Ishikawa (cell line): ENCODE data around the gene CPEB4.

ENCODE experiments used
- CEBPB ChIP-seq: IDR thresholded peaks from 2 replicates; pipeline ENCODE4 v1.6.1; 2012
- CREB1 ChIP-seq: IDR thresholded peaks from 2 replicates; pipeline ENCODE4 v1.6.1; 2012; ENCODE audit warnings: low read depth
- EGR1 ChIP-seq: IDR thresholded peaks from 2 replicates; pipeline ENCODE4 v1.6.1; 2012
- EP300 ChIP-seq: IDR thresholded peaks from 2 replicates; pipeline ENCODE4 v1.6.1; 2012; ENCODE audit warnings: borderline replicate concordance
- FOXM1 ChIP-seq: IDR thresholded peaks from 2 replicates; pipeline ENCODE4 v1.6.1; 2012; ENCODE audit warnings: low read depth, borderline replicate concordance
- NFIC ChIP-seq: IDR thresholded peaks from 2 replicates; pipeline ENCODE4 v1.6.1; 2012
- RAD21 ChIP-seq: IDR thresholded peaks from 2 replicates; pipeline ENCODE4 v1.6.1; 2012; ENCODE audit warnings: low read depth
- TAF1 ChIP-seq: IDR thresholded peaks from 2 replicates; pipeline ENCODE4 v1.6.1; 2012; ENCODE audit warnings: low read depth, mild to moderate bottlenecking
- TCF12 ChIP-seq: IDR thresholded peaks from 2 replicates; pipeline ENCODE4 v1.6.1; 2012; ENCODE audit warnings: low read depth
- TEAD4 ChIP-seq: IDR thresholded peaks from 2 replicates; pipeline ENCODE4 v1.6.1; 2012
- YY1 ChIP-seq: IDR thresholded peaks from 2 replicates; pipeline ENCODE4 v1.6.1; 2012; ENCODE audit warnings: low read depth
- ZBTB7A ChIP-seq: IDR thresholded peaks from 2 replicates; pipeline ENCODE4 v1.6.1; 2012; ENCODE audit warnings: low read depth
- TF ChIP-seq, protein P1 (sequence below): IDR thresholded peaks from 2 replicates; pipeline ENCODE4 v1.6.1; 2012
- TF ChIP-seq, protein P2 (sequence below): IDR thresholded peaks from 2 replicates; pipeline ENCODE4 v1.6.1; 2012; ENCODE audit warnings: low read depth, mild to moderate bottlenecking
- TF ChIP-seq, protein P3 (sequence below): IDR thresholded peaks from 2 replicates; pipeline ENCODE4 v1.6.1; 2012

The CPEB4 gene

DNA sequence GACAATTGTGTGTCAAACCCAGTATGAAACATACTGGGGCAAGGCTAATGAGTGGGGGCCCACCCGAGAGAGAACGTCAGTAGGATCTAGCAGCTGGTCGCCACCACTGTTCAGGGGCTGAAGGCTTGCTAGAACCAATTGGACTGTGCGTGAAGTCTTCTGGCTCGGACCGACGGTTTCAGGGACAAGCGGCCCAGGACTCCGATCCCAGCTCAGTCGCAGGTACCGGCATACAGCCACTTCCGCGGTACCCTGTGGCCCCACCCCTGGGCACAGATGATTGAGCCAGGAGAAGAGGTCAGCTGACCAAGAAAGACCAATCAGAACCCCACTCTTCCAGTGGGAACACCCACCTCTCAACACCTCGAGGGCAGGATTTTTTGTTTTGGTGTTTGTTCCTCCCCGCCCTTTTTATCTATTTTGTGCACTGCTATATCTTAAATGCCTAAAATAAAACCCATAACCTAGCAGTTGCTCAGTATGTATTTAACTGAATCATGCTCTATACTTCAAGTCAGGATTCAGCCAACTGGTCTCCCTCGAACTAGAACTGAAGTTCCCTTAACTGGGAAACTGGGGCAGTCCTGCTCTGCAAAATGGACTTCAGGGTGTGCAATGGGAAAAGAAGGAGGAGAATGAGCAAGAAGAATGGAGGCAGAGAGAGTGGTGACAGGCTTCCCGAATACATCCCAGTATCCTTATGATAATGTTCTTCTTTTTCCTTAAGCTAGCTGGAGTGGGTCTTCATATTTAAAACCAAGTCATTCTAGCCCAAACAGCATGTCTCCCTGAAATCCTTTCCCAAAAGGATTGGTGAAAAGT lies 21.1 kb upstream of the CPEB4 start:
- TF ChIP-seq TEAD4 (no peak), TAF1 (no peak), FOXM1 (no peak), NFIC (no peak), TCF12 (no peak), RAD21 (no peak), ZBTB7A (no peak), YY1 (no peak), CEBPB (no peak)
- TF ChIP-seq, protein P1, sequence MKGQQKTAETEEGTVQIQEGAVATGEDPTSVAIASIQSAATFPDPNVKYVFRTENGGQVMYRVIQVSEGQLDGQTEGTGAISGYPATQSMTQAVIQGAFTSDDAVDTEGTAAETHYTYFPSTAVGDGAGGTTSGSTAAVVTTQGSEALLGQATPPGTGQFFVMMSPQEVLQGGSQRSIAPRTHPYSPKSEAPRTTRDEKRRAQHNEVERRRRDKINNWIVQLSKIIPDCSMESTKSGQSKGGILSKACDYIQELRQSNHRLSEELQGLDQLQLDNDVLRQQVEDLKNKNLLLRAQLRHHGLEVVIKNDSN = no peak

DNA sequence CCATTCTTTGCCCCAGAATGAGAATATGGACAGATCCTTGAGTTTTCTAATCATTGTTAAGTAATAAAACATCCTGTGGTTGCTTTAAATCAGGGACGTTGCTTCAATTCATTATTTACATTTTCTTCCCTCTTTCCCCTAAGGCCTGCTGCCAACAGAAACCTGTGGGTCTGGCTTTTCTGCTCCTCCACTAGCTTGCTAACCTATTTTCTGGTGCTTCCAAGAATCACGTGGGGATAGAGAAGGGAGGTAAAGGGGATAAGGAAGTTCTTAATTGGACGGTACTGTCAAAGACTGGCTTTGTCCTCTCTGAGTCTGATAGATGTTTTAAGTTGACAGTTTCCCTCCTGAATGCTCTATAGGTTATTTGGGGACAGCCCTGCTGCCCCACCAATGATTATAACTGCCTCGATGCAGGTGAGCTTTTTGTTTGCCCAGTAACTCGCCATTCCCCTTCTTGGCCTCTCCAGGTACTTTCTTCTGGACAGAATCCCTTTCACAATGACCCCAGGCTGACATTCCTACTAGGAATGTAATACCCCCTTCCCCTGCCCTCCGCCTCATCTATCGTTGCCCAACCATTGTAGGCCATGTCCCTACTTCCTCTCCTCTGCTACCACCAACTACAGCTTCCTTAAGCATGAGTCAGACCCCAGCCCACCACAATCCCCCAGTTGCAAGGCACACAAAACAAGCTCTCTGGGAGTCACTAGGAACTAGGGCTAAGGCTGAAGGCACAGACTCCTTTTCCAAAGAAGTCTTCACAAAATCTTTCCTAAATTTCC lies 19.9 kb upstream of the CPEB4 start:
- TF ChIP-seq EGR1 = no peak
- TF ChIP-seq RAD21 = no peak
- no peak for TF ChIP-seq FOXM1
- TF ChIP-seq, protein P2, sequence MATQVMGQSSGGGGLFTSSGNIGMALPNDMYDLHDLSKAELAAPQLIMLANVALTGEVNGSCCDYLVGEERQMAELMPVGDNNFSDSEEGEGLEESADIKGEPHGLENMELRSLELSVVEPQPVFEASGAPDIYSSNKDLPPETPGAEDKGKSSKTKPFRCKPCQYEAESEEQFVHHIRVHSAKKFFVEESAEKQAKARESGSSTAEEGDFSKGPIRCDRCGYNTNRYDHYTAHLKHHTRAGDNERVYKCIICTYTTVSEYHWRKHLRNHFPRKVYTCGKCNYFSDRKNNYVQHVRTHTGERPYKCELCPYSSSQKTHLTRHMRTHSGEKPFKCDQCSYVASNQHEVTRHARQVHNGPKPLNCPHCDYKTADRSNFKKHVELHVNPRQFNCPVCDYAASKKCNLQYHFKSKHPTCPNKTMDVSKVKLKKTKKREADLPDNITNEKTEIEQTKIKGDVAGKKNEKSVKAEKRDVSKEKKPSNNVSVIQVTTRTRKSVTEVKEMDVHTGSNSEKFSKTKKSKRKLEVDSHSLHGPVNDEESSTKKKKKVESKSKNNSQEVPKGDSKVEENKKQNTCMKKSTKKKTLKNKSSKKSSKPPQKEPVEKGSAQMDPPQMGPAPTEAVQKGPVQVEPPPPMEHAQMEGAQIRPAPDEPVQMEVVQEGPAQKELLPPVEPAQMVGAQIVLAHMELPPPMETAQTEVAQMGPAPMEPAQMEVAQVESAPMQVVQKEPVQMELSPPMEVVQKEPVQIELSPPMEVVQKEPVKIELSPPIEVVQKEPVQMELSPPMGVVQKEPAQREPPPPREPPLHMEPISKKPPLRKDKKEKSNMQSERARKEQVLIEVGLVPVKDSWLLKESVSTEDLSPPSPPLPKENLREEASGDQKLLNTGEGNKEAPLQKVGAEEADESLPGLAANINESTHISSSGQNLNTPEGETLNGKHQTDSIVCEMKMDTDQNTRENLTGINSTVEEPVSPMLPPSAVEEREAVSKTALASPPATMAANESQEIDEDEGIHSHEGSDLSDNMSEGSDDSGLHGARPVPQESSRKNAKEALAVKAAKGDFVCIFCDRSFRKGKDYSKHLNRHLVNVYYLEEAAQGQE = no peak
- TF ChIP-seq, protein P1 = no peak
- TF ChIP-seq, protein P3, sequence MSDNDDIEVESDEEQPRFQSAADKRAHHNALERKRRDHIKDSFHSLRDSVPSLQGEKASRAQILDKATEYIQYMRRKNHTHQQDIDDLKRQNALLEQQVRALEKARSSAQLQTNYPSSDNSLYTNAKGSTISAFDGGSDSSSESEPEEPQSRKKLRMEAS = no peak
- no peak for TF ChIP-seq TCF12
- TF ChIP-seq NFIC = no peak
- TF ChIP-seq TAF1 = no peak
- TF ChIP-seq YY1 = no peak
- TF ChIP-seq CEBPB = no peak
- TF ChIP-seq TEAD4 = no peak
- no peak for TF ChIP-seq ZBTB7A
- no peak for TF ChIP-seq EP300
- TF ChIP-seq CREB1 = no peak

DNA sequence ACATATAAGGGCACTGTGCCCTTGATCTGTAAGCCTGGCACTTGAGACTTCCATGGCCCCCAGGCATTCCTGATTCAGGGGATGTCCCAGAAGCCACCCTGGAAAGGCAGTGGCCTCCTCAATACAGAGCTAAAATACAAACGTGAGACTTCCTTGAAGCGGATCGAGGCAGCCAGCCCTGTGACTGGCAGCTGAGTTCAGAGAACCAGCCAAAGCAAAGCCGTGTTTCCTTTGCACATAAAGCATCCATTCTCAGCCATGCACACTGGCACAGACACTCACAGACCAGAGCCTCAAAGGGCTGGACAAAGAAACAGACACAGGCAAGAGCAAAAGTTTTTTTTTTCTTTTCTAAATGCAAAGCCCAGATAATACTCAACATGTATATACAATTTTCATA lies 18.8 kb upstream of the CPEB4 start:
- TF ChIP-seq, protein P3 = no peak
- TF ChIP-seq TCF12 (no peak), TEAD4 (no peak), RAD21 (no peak), ZBTB7A (no peak), YY1 (no peak)
- TF ChIP-seq, protein P2 = no peak

DNA sequence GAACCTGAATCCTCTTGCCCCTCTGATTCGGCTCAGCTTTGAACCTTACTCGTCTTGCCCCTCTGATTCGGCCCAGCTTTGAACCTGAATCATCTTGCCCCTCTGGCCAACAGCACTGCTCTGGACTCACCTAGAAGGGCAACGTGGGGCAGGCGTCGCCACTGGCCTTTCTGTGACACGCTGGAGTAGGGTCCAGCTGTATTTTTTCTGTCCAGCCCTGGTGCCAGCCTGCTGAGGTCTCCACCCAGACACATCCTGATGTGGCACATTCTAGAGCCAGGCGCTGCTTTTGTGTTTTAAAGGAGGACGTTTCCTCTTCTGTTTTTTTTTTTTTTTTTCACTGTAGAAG lies 15.2 kb upstream of the CPEB4 start:
- no peak for TF ChIP-seq FOXM1
- no peak for TF ChIP-seq EGR1
- no peak for TF ChIP-seq NFIC
- no peak for TF ChIP-seq YY1
- TF ChIP-seq, protein P3 = no peak
- TF ChIP-seq TCF12 = no peak

DNA sequence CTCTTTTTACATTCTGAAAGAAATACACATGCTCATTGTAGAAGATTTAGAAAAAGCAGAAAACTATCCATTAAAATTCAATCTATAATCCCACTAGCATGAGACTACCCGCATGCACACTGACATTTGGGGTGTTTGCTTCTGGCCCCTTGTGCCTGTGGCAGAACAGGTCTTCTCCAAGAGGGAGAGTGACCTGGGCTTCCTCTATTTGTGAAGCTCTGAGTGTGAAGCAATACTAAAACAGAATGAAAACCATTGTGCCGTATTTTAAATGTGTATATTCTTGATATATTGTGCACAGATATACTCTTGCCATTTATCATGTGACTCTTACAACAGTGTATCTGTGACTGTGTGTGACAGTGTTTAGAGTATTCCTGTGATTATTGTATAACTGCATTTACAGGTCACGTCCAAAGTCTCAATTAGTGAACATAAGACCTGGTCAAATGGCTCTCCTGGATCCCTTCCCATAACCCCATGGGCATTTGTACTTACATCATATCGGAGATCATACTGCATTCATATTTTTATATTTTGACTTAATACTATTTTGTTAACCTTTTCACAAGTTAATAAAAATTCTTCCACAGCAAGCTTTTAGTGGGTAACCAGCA lies 14.7 kb upstream of the CPEB4 start:
- TF ChIP-seq NFIC (no peak), YY1 (no peak), EGR1 (no peak), TCF12 (no peak), CREB1 (no peak), TAF1 (no peak), TEAD4 (no peak), RAD21 (no peak)
